NCI-H82 treated with DMSO at 0.1 percent for 48 hours (cell line): ENCODE results near the gene ERICH3.

ENCODE experiments used
- DNase-seq: peaks from one replicate; lab custom pipeline; 2025; ENCODE audit not compliant: unreplicated experiment; lab: John Stamatoyannopoulos, UW

ERICH3 gene

DNA sequence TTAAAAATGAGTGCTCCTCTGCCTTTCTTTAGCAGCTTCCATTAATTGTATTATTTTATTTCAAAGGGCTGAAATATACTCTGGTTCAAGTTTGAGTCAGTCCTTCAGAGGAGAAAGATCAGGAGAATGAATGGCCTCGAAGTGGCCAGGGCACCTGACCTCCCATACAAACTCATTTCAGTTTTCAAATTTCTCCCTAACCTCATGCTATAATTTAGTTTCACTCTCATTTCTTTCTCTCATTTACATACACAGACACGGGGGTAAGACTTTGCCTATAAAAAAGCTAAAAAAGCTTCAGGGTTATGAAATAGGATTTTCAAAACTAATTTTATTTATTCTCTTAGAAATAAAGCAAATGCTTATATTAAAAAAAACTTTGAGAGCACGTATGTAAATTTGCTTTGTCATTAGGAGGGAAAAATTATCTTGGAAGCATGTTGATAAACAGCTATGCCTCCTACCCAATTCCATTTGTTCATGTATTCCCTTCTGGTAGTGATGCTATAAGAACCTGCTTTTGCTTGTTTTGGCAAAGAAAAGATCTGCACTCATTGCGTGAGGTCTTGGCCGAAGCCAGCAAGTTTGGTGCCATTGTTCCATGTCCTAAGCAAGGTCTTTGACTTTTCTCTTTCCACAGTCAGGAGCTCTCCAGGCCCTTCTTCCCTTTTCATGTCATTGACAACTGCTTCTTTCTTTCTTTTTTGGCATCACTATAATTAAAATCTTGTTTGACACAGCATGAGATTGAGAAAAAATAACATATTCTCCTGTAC lies 80.8 kb downstream of the ERICH3 start:
- no peak for DNase-seq

DNA sequence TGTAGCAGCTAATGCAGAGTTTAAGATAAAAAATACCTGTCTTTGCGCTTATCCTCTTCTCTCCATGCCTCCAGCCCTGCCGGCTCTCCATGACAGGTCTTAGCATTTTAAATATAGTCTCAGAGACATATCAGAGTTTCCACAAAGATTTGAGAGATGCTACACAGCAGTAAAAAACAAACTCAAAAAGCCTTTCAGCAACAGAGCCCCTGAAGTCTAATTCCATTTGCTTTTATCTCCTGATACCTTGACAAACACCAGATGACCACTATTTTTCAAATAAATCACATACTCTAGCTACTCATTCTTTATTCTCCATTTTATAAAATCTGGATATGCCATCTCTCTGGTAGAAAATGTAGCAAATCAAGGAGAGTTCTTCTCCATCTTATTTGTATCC lies 81.6 kb downstream of the ERICH3 start:
- DNase-seq = no peak

DNA sequence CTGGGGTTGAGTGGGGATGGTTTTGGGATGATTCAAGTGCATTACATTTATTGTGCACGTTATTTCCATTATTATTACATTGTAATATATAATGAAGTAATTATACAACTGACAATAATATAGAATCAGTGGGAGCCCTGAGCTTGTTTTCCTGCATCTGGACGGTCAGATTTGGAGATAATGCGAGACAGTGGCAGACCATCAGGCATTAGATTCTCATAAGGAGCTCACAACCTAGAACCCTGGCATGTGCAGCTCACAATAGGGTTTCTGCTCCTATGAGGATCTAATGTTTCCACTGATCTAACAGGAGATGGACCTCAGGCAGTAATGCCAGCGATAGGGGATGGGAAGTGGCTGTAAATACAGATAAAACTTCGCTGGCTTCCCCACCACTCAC lies 83.3 kb downstream of the ERICH3 start:
- DNase-seq = no peak

DNA sequence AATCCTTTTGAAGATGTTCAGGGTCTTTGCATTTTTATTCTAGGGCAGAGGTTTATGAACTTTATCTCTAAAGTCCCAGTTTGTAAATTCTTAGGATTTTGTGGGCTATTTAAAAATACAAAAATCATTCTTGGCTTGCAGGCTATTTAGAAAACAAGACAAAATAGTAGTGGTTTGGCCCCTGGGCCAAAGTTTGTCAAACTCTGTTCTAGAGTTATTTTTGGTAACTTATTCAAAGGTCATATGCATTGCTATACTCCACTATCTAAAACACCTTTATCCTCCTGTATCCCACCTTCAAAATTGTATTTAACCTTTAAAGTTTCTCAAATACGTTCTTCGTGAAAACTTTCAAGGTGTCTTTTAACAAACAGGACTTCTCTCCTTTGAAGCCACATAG lies 85.7 kb downstream of the ERICH3 start:
- DNase-seq = no peak

DNA sequence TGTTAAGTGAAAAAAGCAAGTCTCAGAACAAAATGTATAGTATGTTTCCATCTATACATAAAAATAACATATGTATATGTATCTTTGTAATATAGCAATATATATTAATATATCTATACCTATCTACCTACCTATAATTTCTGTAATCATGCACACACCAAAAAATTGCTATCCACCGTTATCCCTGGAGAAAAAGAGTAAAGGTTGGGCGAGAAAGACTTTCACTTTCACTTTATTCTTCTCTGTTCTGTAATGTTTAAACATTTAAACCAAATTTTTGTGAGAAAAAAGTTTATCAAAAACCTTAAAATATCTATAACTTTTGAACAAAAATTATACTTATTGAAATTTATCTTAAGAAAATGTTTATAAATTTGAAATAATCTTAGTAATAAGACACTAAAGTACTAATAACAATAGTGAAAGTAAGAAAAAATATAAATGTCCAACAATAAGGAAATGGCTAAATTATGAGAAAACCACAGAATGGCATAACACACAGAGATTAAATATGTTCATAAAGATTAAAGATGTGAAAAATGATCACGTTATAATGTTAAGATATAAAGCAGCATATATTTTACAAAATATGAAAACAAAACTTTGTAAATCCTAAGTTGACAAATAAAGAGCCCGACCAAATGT lies 87.2 kb downstream of the ERICH3 start:
- no peak for DNase-seq

DNA sequence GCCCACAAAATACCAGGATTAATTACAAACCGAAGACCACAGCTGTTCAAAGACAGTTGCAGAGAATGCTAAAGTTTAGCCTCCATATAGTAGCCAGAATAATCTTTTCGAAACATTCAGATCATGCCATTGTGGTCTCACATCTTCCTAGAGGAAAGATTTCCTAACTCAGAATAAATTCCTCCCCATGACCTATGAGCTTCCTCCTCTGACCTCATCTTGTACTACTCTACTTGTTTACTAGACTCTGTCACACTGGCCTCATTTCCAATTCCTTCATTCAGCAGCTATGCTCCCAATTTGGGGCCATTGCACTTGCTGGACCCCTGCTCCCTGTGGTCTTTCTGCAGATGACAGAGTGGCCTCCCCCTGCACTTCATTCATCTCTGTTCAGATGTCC lies 89.4 kb downstream of the ERICH3 start:
- no peak for DNase-seq

DNA sequence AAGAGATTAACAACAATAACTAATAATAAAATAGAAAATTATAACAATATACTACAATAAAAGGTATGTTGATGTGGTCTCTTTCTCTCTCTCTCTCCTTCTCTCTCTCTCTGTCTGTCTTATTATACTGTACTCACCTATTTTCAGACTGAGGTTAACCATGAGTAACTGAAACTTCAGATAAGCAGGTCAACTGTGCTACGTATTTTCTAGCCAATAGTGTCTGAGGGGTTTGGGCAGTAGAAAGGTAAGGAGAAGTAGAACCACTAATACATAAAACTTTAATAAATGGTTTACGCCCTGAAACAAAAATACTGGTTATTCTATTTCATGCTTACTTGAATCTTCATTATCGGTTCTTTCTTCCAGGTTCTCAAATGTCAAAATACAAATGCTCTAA lies 90.2 kb downstream of the ERICH3 start:
- no peak for DNase-seq

DNA sequence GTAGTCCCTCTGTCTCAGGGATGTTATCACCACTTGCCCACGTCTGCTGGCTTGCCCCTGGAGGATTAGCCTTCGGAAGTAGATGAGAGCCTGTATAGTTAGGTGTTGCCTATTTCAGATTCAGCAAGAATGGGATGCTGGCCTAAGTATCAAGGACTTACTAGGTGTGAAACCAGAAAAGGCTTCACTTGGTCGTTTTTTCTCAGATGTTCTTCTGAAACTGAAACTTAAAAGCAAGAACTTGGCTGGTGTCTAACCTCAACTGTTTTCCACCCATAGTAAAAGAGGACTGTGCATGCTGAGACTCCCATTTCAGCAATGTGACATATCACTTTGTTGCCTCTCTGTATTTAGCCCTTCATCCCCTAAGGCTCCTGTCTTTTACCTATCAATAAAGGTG lies 94.2 kb downstream of the ERICH3 start:
- DNase-seq = no peak

DNA sequence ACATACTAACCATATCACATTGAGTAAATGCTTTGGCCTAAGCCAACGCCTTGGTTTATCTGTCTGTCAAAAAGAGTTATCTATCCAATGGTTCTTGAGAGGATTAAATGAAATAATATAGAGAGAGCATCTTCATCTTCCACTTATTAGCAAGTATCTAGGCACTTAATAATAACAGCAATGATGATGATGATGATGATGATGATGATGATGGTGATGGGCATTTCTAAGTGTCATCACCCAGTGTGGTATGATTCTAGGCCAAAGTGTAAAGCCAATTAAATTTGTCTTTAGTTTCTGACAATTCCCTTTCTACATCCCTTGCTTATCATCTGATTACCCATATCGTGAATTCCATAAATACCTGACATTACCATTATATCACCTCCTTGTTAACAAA lies 95.5 kb downstream of the ERICH3 start:
- DNase-seq = no peak

DNA sequence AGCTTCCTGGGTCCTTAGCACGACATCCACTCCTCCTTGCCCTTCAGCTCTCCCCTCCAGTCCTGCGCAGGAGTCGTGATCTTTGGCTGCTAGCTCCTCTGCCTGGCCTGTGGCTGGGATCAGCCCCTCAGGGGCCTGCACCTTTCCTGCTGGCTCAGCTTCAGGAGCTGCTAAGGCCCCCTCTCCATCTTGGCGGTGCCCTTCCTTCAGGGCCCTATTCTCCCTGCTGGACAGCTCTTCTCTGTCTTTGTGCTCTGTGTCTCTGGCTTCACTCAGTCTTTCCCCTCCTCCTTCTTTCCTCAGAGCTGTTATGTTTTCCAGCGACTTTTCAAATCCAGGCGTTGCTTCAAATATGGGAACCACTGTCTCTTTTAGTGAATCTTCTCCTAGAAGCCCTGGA lies 101.7 kb downstream of the ERICH3 start:
- no peak for DNase-seq

DNA sequence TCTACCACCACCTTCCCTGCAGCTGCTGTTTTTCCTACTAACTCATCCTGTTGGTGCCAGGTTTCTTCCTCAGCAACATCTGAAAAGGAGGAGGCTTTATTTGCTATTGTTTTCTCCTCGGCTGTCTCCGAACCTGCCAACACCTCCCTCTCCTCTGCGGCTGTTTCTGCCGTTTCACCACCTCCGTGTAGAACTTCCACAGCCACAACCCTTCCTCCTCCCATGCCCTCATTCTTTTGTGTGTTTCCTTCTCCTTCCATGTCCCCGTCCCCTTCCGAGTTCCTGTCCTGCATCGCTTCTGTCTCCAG lies 102.1 kb downstream of the ERICH3 start:
- no peak for DNase-seq

DNA sequence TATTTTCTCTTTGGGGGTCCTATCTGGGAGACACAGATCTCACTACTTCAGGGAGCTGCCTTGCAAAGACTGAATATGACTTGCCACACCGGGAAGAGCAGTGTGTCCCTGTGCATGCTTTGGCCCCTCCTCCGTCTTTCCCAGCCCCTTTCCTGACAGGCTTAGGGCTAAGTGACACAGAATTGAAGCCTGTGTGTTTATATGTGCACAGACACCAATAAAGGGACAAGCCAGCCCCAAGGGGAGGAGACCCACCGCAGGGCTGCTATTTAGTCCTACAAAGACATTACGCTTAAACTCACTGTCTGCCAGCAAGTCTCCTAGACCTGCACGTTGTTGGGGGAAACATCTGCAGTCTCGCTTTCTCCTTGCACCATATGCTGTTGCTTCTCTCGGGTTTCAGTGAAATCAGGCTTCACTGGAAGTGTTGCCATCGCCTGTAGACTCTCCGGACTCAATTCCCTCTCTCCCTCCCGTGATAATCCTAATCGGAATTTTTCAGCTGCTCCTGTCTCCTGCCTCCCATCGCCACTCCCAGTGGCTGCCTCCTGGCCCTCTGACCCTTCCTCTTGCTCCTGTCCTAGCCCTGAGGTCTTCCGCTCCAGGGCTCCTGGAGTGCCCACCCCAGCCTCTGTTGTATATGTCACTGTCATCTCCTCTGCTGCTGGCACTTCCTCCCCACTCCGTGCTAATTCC lies 102.6 kb downstream of the ERICH3 start:
- DNase-seq = peak; percentile 91

DNA sequence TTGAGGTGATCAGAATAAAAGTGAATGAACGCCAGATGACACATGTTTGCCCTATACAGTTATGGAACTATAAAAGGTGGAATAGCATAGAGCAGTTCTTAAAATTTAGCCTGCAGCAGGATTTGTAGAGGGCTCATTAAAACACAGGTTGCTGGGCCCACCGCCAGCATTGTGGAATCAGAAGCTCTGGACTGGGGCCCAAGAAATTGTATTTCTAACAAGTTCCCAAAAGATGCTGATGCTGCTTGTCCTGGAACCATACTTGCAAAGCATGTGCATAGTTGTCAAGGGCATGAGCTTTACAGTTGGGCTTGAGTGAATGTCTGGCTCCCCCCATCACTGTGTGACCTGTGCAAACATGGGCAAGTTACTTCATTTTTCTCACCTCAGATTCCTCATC lies 123.7 kb downstream of the ERICH3 start:
- DNase-seq = no peak

DNA sequence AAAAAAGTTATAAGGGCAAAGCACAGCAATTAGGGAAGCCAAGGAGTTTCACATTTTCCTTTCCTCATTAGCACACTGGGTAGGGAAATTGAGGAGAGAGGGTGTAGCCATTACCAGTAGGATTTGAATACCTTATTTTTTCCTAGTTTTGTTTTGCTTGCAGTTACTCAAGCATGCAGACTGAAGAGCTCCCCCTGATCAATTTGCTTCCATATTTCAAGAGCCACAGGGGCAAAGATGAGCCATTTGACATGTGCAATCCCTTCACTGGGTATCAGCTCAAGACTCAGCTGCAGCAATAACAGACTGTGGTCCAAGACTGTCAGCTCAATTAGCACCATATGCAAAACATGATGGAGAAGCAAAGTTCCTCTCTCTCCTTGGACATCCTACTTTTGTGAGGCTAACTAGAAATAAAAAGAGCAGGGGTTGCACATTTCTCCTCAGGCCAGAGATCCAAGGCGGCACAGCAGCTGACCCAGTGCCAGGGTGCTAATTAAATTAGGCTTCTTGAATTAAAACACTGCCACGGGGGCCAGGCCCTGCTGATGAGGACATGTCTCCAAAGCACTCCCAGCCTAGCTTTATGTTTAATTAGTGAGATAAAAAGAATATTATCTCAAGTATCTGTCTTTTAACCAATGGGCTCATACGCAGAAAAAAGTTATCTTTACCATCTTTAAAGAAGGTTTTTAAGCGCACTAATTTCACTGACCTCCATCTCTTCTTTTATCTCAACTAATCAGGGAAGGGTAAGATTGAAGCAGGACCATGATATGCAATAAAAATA lies 124.4 kb downstream of the ERICH3 start:
- DNase-seq = no peak

DNA sequence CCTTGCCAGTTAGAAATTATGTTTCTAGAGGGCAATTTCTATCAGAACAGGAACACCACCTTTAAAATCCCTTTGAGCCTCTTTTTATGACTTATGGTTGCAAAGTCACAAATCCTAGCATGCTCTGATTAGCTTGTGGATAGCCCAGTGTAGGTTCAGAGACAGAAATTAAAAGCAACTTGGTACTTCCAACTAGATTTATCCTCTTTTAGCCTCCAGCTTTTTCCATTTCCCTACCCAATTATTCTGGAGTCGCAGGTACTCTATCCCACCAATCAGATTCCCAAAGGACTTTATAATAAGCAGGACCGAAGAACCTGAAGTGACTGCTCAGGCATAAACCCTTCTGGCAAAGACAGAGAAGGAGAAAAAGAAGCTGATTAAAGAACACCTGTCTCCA lies 127.8 kb downstream of the ERICH3 start:
- DNase-seq = no peak

DNA sequence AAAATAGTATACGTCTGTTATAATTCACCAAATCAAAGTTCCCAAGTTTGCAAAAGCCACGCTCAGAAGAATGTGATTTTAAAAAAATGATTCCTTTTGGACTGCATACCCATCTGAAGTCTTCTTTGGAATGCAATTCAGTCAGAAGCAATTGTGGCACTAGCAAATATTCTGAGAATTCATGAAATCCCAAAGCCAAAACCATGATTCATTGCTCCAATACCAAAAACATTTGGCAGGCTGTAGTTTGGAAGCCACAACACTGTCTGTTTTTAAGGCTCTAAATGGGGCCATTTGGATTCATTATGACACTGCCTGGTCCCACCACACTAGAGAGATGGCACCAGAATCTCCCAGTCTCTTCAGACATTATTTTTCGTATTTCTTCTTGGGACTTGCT lies 139.4 kb downstream of the ERICH3 start:
- no peak for DNase-seq

DNA sequence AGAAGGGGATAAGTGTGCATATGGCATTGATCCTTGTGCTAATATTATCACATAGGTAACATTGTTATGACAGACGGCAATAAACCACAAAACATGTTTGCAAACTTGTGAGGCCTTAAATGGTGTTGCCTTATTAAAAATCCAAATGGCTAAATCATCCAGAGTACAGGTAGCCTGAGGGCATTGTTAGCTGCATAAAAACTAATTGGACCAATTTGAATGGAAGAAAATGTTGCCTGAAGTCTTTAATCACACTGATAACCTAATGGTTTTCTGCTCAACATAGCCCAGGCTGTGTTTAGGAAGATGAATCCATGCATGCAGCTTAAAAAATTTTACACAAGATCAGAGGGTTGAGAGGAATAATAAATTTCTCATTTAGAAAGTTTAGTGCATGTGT lies 141.8 kb downstream of the ERICH3 start:
- no peak for DNase-seq

DNA sequence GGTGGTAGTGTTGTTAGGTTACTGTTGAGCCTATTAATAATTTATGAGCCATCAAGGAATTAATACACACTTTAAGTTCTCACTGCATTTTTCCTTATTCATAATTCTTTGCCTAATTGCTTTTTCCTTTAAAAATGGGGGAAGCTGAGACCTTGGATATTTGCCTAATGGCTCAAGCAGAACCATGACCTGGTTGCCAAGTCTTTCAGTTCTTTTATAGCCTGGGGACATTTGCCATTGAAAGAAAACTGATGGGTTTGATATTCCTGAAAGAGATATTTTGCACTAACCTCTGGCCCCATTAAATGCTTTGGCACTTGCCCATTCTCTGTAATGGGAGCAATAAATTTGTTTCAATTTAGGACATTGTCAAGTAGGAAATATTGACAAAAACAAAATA lies 142.7 kb downstream of the ERICH3 start:
- DNase-seq = no peak

DNA sequence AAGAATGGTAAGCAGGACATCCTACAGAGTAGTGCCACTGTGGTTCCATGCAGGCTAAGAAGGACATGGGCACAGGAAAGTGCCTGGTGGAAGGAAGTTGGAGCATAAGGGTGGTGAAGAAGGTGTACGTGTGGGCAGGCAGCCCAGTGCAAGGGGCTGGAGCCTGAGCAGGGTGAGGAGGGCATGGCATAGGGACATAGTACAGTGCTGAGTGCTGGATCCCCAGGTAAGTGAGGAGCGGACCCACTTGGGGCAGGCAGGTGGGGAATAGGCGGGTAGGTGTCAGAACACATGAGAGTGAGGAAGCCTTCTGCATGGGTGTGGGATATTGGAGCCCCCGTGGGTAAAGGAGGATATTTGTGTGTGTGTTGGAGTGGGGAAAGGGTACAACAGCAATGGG lies 145.5 kb downstream of the ERICH3 start:
- DNase-seq = no peak

DNA sequence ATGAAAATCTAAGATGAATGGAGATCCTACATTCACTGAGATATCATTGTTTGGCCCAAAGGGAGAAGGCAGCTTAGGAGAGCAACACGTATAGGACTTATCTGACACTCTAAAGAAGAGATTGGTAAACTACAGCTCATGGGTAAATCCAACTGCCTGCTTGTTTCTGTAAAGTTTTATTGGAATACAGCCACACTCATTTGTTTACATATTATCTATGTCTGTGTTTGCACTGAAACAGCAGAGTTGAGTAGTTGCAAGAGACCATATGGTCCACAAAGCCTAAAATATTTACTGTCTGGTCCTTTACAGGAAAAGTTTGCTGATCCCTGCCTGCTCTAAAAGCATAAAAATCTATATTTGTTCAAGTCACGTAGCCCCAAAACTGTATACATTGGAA lies 146.9 kb downstream of the ERICH3 start:
- no peak for DNase-seq

DNA sequence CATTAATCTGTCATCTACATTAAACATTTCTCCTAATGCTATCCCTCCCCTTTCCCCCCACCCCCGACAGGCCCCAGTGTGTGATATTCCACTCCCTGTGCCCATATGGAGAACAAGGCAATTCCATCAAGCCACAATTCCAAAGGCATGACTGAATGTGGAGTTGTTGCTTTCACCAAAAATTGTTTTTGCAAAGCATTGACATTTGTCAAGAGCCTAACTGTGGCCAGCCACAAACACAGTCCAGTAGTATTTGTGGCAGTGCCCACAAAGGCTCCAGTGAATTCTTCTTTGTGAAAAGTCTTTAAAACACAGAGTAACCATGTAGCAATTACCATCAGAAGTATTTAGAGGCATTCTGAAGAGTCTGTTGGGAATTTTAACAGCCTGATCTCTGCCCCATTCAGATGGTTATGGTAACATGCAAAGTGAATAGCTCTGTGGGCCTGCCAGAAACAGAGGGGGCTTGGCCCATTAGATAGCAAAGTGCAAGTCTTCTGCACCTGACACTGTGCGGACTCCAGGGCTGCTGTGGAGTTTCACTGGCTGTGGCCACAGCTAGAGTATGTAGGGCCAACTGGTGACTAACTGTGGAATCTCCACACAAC lies 149.6 kb downstream of the ERICH3 start:
- no peak for DNase-seq
